HG03139 (cell line): Measurements from ENCODE around the gene LAPTM4A.
"Not testable (repeated sequence)": the region's sequence is repeated elsewhere in the genome, so short reads cannot be mapped to it uniquely, and the experiment has no call there.

Experiments used
- ATAC-seq: cut with Tn5 transposase; IDR thresholded peaks from one replicate; pipeline ENCODE4 v1.9.1; 2021; ENCODE audit not compliant: unreplicated experiment

LAPTM4A gene

GRCh38 chr2:20051532-20052228 is at the start of gene LAPTM4A:
Gene LAPTM4A (minus strand): TSS chr2:20051628. CDS start chr2:20051520, 108 bp downstream.
- peak; percentile 95 for ATAC-seq

DNA sequence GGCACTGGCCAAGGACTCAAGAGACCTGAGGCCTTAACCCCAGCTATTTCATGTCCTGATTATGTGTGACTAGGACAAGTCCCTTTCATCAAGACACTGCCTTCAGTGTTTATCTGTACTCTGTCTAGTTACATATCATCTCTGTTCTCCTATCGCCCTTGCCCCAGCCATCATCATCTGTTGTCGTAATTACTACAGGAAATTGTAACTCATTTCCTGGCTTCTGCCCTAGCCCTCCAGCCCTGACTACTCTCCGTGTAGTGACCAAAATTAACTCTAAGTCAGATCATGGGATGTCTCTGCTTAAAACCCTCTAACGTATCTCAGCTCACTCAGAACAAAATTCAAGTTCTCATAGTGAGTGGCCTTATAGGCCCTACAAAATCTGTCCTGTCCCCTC is 49.3 kb upstream of the LAPTM4A start:
- ATAC-seq, result no peak

DNA sequence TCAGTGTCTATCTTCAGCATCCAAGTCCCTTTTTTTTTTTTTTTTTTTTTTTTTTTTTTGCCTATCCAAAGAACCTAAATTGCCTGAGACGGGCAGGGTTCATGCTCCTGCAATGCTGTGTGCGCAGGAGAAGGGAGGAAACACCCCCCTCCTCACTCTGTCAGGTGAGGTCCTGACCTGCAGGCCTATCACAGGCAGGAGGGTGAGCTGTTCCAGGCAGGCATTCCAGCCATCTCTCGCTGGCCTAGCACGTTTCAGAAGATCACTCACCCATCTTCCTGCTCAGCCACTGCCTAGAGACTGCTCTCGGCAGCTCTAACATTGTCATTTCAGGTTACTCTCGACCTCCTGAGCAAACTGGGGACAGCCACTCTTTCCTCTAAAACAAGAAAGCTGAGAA is 48.4 kb upstream of the LAPTM4A start:
- no peak for ATAC-seq

GRCh38 chr2:20097889-20098714 is 46.7 kb upstream of the LAPTM4A start:
- ATAC-seq, result peak; percentile 96

GRCh38 chr2:20095469-20095868 is 44.0 kb upstream of the LAPTM4A start:
- no peak for ATAC-seq

- ATAC-seq, result no peak
Observed at GRCh38 chr2:20094955-20095354, 43.5 kb upstream of the LAPTM4A start.

GRCh38 chr2:20094142-20094755 is 42.8 kb upstream of the LAPTM4A start:
- no peak for ATAC-seq

DNA sequence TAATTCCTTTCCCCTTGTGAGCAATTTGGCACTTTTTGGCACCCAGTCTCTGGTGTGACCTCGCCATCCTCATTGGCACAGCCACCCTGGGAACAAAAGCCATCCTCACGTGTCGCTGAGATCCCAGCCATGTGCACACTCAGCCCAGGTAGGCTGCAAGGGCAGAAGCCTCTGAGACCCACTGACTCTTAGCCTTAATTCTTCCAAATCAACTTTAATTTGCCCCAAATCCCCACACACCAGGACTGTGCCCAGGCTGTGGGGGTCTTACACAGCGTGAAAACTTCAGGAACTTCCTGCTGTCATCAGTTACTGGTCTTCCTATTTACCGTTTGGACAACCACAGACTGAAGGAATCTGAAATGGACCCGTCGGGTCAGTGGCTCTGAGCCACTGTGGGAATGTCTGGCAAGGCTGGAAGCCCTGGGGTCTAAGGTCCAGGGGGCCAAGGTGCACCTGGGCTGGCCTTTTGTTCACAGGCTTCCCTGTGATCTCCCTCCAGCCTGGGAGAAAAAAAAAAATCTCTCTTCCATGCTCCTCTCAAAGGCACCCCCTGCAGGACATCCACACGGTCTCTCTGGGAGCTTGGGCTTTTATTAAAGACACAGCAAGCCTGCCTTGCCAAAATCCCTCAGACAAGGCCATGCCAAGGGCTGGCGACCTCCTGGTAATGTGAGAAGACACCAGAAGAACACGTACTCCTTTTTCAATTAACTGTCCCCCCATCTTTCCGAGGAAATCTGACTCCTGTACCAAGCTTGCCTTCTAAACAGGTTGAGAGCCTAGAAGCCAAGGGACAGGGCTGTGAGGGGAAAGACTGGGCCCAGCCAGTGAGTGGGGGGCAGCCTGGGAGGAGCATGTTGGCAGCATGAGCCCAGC is 42.1 kb upstream of the LAPTM4A start:
- no peak for ATAC-seq

- ATAC-seq, result no peak
Observed at GRCh38 chr2:20092901-20093235, 41.4 kb upstream of the LAPTM4A start.

- no peak for ATAC-seq
Observed at GRCh38 chr2:20092226-20092900, 40.9 kb upstream of the LAPTM4A start.

DNA sequence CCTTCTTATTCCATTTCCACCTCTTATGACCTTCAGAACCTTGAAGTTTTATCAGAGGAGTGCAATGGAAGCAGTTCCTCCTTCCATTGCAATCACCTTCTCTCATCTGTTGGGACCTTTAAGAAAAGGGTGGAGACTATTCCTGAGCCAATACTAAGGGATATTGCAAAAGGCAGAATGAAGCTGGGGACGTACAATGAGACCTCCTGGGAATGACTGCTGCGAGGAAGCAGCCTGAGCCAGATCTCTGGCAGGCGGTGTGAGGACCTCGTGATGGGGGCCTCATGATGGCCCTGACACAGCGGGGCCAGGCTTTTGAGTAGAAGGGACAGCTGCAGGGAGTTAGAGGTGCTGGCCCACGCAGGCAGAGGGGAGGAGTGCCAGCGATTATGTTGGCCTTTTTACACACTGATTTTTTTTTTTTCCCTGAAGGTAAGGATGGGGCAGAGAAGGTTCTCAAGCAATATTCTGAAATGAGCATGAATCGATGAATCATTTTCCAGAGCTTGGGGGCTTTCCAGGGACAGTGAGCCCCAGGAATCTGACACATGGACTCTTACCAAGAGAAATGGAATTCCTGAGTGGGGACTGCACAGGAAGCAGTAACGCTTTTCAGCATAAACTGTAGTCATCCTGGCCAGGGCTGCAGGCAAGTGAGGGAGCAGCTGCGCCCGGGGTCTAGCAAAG is 40.0 kb upstream of the LAPTM4A start:
- no peak for ATAC-seq

GRCh38 chr2:20089715-20090464 is 38.5 kb upstream of the LAPTM4A start:
- no peak for ATAC-seq

DNA sequence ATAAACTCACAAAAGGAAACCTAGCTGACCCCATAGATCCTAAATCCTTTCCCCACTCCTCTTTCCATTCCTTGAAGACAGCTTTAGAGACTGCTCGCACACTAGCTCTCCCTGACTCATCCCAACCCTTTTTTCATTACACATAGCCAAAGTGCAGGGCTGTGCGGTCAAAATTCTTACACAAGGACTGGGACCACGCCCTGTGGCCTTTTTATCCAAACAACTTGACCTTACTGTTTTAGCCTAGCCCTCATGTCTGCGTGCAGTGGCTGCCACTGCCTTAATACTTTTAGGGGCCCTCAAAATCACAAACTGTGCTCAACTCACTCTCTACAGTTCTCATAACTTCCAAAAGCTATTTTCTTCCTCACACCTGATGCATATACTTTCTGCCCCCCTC is 34.5 kb upstream of the LAPTM4A start:
- not testable (repeated sequence) for ATAC-seq

DNA sequence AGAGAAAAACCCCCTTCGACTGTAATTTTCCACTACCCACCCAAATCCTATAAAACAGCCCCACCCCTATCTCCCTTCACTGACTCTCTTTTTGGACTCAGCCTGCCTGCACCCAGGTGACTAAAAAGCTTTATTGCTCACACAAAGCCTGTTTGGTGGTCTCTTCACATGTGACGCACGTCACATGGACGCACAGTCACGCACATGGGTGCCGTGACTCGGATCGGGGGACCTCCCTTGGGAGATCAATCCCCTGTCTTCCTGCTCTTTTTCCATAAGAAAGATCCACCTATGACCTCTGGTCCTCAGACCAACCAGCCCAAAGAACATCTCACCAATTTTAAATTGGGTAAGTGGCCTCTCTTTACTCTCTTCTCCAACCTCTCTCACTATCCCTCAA is 31.4 kb upstream of the LAPTM4A start:
- ATAC-seq, result not testable (repeated sequence)

- ATAC-seq, result no peak
Observed at GRCh38 chr2:20081841-20082240, 30.4 kb upstream of the LAPTM4A start.

- no peak for ATAC-seq
Observed at GRCh38 chr2:20080839-20081415, 29.5 kb upstream of the LAPTM4A start.

- ATAC-seq, result no peak
Observed at GRCh38 chr2:20080428-20080827, 29.0 kb upstream of the LAPTM4A start.

- ATAC-seq, result no peak
Observed at GRCh38 chr2:20079546-20080115, 28.2 kb upstream of the LAPTM4A start.
